Cardiac muscle cell (in vitro differentiated cells and primary cell): ENCODE results near the gene COL2A1. TPM values are rescaled to one million over a fixed set of nuclear protein-coding genes. Genes with fewer than 3 reads are reported as not detected.
"Not testable (repeated sequence)": the region's sequence is repeated elsewhere in the genome, so short reads cannot be mapped to it uniquely, and the experiment has no call there.

ENCODE experiments used
- DNase-seq, 2 donors: peaks; one replicate each; pipeline versions ENCODE4 v3.0.0 to v3.0.0-alpha.2; 2010 to 2017; ENCODE audit warnings: low read depth in 1 of 2, low spot score in 1 of 2
- H3K27ac ChIP-seq: fragments of 200-600 bp; sonication (generic); 2 replicates; pipeline ENCODE4 v1.5.1; 2016
- H3K27me3 ChIP-seq: fragments of 200-600 bp; sonication (generic); 2 replicates; pipeline ENCODE4 v1.6.0; 2016; ENCODE audit warnings: control low read depth
- H3K36me3 ChIP-seq: fragments of 200-600 bp; sonication (generic); 2 replicates; pipeline ENCODE4 v1.5.1; 2016; ENCODE audit warnings: control low read depth
- H3K4me1 ChIP-seq: fragments of 200-600 bp; sonication (generic); 2 replicates; pipeline ENCODE4 v1.8.1; 2017; ENCODE audit warnings: low read depth, mild to moderate bottlenecking, mixed run types
- H3K4me3 ChIP-seq: fragments of 200-600 bp; sonication (generic); 2 replicates; pipeline ENCODE4 v1.5.1; 2016; ENCODE audit warnings: mild to moderate bottlenecking
- H3K9me3 ChIP-seq: fragments of 200-600 bp; sonication (generic); 2 replicates; pipeline ENCODE4 v1.5.1; 2017; ENCODE audit warnings: low read depth, mild to moderate bottlenecking, control low read depth
- CTCF ChIP-seq: IDR thresholded peaks from 2 replicates; pipeline ENCODE4 v1.5.1; 2012; ENCODE audit warnings: low read depth, mild to moderate bottlenecking, low read length
- polyA plus RNA-seq: library from polyadenylated mRNA; unstranded; fragments of >200 nt; fragmentation: Nextera tagmentation; extraction: Ambion mirVana; gene quantifications from 2 replicates; pipeline ENCODE4 v1.2.1, GENCODE V29; 2016
- total RNA-seq: library from RNA; depleted of rRNA; stranded (reverse); fragments of >200 nt; gene quantifications from 2 replicates; pipeline ENCODE4 v1.2.3, GENCODE V29; 2016

COL2A1 gene
- total and polyA plus RNA-seq, 2 experiments from 2014 or later, result 261 to 596 TPM

DNA sequence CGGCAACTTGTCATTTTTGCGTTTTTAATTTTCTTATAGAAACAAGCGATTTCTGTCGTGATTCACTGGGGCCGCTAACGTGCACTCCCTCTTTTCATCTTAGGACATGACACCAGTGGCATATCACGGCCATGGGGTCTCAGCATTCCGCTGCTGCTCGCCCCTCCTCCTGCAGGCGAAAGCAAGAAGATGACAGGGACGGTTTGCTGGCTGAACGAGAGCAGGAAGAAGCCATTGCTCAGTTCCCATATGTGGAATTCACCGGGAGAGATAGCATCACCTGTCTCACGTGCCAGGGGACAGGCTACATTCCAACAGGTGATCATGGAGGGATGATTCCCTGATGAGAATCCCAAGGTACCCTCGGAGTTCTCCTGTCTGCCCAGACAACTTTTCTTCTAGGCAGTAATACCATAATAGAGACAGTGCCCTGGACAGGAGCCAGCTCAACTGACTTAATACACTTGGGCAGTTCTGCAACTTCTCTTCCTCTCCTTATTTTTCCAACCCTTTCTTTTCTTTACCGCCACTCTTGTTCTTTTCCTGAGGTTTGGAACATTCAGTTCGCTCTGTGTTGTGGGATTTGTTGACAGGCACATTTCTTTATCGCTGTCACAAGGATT, 40.1 kb downstream of the COL2A1 start:
- Histone ChIP-seq H3K4me1 (no peaks in the 10 kb centered on the region), H3K4me3 (peak overlapping the region; percentile 43), H3K27me3 (peaks cover 19% of the 10 kb centered on the region), H3K9me3 (no peaks in the 10 kb centered on the region), H3K27ac (no peak overlapping the region), H3K36me3 (no peaks in the 10 kb centered on the region)
- TF ChIP-seq CTCF, result no peak
- peak in 1 of 2 donors; percentile 18 for DNase-seq

GRCh38 chr12:47963340-47964040, 40.8 kb downstream of the COL2A1 start, which contains the start of gene TMEM106C:
Gene TMEM106C (plus strand): TSS chr12:47963596. CDS start chr12:47964237, 641 bp downstream.
- H3K4me1 ChIP-seq, result no peaks in the 10 kb centered on the region
- peak; percentile 97 for TF ChIP-seq CTCF
- H3K9me3 ChIP-seq, result no peaks in the 10 kb centered on the region
- no peak within 1 kb of the TSS for H3K27ac ChIP-seq
- peaks cover 19% of the 10 kb centered on the region for H3K27me3 ChIP-seq
- H3K36me3 ChIP-seq, result no peaks in the 10 kb centered on the region
- H3K4me3 ChIP-seq, result peak within 1 kb of the TSS; percentile 43
- peak; percentile 94 to 97 for DNase-seq

- Histone ChIP-seq H3K27me3 (peaks cover 19% of the 10 kb centered on the region), H3K9me3 (no peaks in the 10 kb centered on the region), H3K27ac (no peak overlapping the region), H3K4me1 (no peaks in the 10 kb centered on the region), H3K4me3 (no peak overlapping the region), H3K36me3 (no peaks in the 10 kb centered on the region)
- DNase-seq, result no peak
- no peak for TF ChIP-seq CTCF
Observed at GRCh38 chr12:47962198-47962597, 42.1 kb downstream of the COL2A1 start.

- H3K4me1 ChIP-seq, DNase-seq, H3K4me3 ChIP-seq, H3K36me3 ChIP-seq, H3K9me3 ChIP-seq, H3K27ac ChIP-seq: not testable (repeated sequence)
- peaks cover 12% of the 10 kb centered on the region for H3K27me3 ChIP-seq
Observed at GRCh38 chr12:47957671-47958070, 46.6 kb downstream of the COL2A1 start.

- Histone ChIP-seq H3K27me3 (peaks cover 4% of the 10 kb centered on the region), H3K9me3 (no peaks in the 10 kb centered on the region), H3K4me1 (no peaks in the 10 kb centered on the region), H3K27ac (no peak overlapping the region), H3K4me3 (no peak overlapping the region), H3K36me3 (no peaks in the 10 kb centered on the region)
- no peak for DNase-seq
- TF ChIP-seq CTCF, result no peak
Observed at GRCh38 chr12:47955059-47955458, 49.2 kb downstream of the COL2A1 start.

DNA sequence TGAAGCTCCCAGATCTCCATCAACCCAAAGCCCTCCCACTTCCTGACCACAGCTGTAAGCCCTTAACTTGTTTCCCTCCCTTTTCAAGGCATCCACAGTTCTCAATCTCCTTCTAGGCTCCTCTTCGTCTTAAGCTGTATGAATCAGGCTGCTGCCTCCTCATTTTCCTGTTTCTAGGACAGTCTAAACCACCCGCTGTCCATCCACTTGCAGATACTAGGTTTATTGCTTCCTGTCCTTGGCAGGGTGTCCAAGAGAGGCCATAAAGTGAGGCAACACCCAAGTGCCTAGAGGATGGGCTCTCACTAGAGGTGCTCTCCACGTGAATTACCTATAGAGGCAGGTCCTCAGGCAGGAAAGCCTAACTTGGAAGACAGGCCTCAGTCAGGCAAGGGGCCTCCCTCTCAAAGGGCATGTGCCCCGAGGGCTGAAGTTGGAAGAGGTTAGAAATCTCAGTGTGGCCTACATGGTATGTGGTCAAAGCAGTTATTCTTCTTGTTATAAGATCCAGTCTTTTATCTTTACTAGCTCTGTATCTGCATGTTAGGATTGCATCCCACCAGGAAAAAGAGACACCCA, 49.7 kb downstream of the COL2A1 start:
- Histone ChIP-seq H3K9me3 (no peaks in the 10 kb centered on the region), H3K4me3 (no peak overlapping the region), H3K4me1 (no peaks in the 10 kb centered on the region), H3K36me3 (no peaks in the 10 kb centered on the region), H3K27ac (no peak overlapping the region), H3K27me3 (peaks cover 4% of the 10 kb centered on the region)
- no peak for TF ChIP-seq CTCF
- no peak for DNase-seq
